SK-N-SH (cell line): ENCODE data around the gene ZNF816. TPM values are rescaled to one million over a fixed set of nuclear protein-coding genes. Genes with fewer than 3 reads are reported as not detected.
A peak's percentile ranks its signal among the peaks of the same experiment; 100 is the strongest.

Source experiments
- CTCF ChIA-PET: fragments of 300-600, 350-600 bp; formaldehyde crosslinking; extraction: SDS; loops from one replicate; lab custom pipeline; 2021; lab: Yijun Ruan, JAX
- POLR2A ChIA-PET: fragments of 350-600 bp; sonication (Branson Sonifier 250); formaldehyde crosslinking; extraction: SDS; loops from one replicate; lab custom pipeline; 2020; ENCODE audit warnings: antibody characterized with exemption, inconsistent platforms; lab: Yijun Ruan, JAX
- DNase-seq: peaks from one replicate; pipeline ENCODE4 v3.0.0; 2012
- H2AFZ ChIP-seq: fragments of 200-600 bp; sonication (generic); 2 replicates; pipeline ENCODE4 v1.8.1; 2016; ENCODE audit warnings: antibody characterized with exemption, mild to moderate bottlenecking, low read depth
- H3F3A ChIP-seq: fragments of 200-600 bp; sonication (generic); replicated peaks from 2 replicates; pipeline ENCODE3; 2016; ENCODE audit warnings: antibody characterized with exemption, mild to moderate bottlenecking; ENCODE audit not compliant: insufficient read depth
- H3K27ac ChIP-seq, 2 experiments: fragments of 200-500 bp in 1 of 2; fragments of 200-600 bp in 1 of 2; sonication (Bioruptor generic) in 1 of 2; sonication (generic), shearing (Covaris generic) in 1 of 2; 2 replicates each; pipeline versions ENCODE4 v1.5.1 to v1.6.1; 2014 to 2016; ENCODE audit warnings: low read depth in 2 of 2, inconsistent platforms in 1 of 2, low read length in 1 of 2, mild to moderate bottlenecking in 1 of 2, mixed read lengths in 1 of 2
- H3K27me3 ChIP-seq: fragments of 200-600 bp; sonication (generic), shearing (Covaris generic); 2 replicates; pipeline ENCODE4 v1.6.1; 2016; ENCODE audit warnings: mixed run types; ENCODE audit not compliant: insufficient read depth
- H3K36me3 ChIP-seq, 2 experiments: fragments of 200-500 bp in 1 of 2; fragments of 200-600 bp in 1 of 2; sonication (Bioruptor generic) in 1 of 2; sonication (generic) in 1 of 2; replicated peaks in 1 of 2; 2 replicates each; pipeline versions ENCODE3 to v1.5.1; 2014 to 2016; ENCODE audit warnings: low read length in 1 of 2, mild to moderate bottlenecking in 1 of 2; ENCODE audit not compliant: insufficient read depth in 2 of 2, control insufficient read depth in 1 of 2
- H3K4me1 ChIP-seq, 2 experiments: fragments of 200-500 bp in 1 of 2; fragments of 200-600 bp in 1 of 2; sonication (Bioruptor generic) in 1 of 2; sonication (generic), shearing (Covaris generic) in 1 of 2; 2 replicates each; pipeline versions ENCODE4 v1.5.1 to v1.6.1; 2014 to 2016; ENCODE audit warnings: low read depth in 1 of 2, low read length in 1 of 2, mixed run types in 1 of 2; ENCODE audit not compliant: insufficient read depth in 2 of 2, control insufficient read depth in 1 of 2
- H3K4me2 ChIP-seq: fragments of 200-600 bp; sonication (generic), shearing (Covaris generic); 2 replicates; pipeline ENCODE4 v1.6.1; 2017; ENCODE audit warnings: mixed run types
- H3K4me3 ChIP-seq, 2 experiments: fragments of 200-500 bp in 1 of 2; fragments of 200-600 bp in 1 of 2; sonication (Bioruptor generic) in 1 of 2; sonication (generic), shearing (Covaris generic) in 1 of 2; 2 replicates each; pipeline versions ENCODE4 v1.5.1 to v1.8.1; 2014 to 2016; ENCODE audit warnings: low read depth in 2 of 2, inconsistent platforms in 1 of 2, low read length in 1 of 2, mild to moderate bottlenecking in 1 of 2, mixed read lengths in 1 of 2, moderate library complexity in 1 of 2
- H3K79me2 ChIP-seq: fragments of 200-600 bp; sonication (generic); 2 replicates; pipeline ENCODE4 v1.8.1; 2017; ENCODE audit warnings: mild to moderate bottlenecking; ENCODE audit not compliant: insufficient read depth
- H3K9ac ChIP-seq: fragments of 200-600 bp; sonication (generic); 2 replicates; pipeline ENCODE4 v1.6.1; 2017; ENCODE audit warnings: mixed run types
- H3K9me2 ChIP-seq: fragments of 200-600 bp; sonication (generic); 2 replicates; pipeline ENCODE4 v1.6.1; 2017; ENCODE audit warnings: mixed run types
- H3K9me3 ChIP-seq: fragments of 200-600 bp; sonication (generic); 2 replicates; pipeline ENCODE4 v1.6.1; 2017; ENCODE audit warnings: mixed run types, mild to moderate bottlenecking, moderate library complexity
- H4K20me1 ChIP-seq: fragments of 200-600 bp; sonication (generic); 2 replicates; pipeline ENCODE4 v1.6.1; 2017; ENCODE audit warnings: mild to moderate bottlenecking, mixed run types; ENCODE audit not compliant: insufficient read depth
- CTCF ChIP-seq: fragments of 200-600 bp; sonication (generic); IDR thresholded peaks from 2 replicates; pipeline ENCODE4 v1.6.1; 2017; ENCODE audit warnings: antibody characterized with exemption, mild to moderate bottlenecking, moderate library complexity
- ELF1 ChIP-seq: IDR thresholded peaks from 2 replicates; pipeline ENCODE4 v1.4.0; 2012
- EP300 ChIP-seq, 2 experiments: IDR thresholded peaks; 2 replicates each; pipeline versions ENCODE4 v1.4.0 to v1.6.1; 2012; ENCODE audit warnings: borderline replicate concordance in 1 of 2, low read depth in 1 of 2, low read length in 1 of 2
- FOXJ3 ChIP-seq: sonication (generic); formaldehyde crosslinking; IDR thresholded peaks from 2 replicates; pipeline ENCODE4 v1.5.1; 2020; ENCODE audit warnings: mild to moderate bottlenecking, missing genetic modification reagents
- FOXM1 ChIP-seq: IDR thresholded peaks from 2 replicates; pipeline ENCODE4 v1.4.0; 2012; ENCODE audit warnings: low read depth, mild to moderate bottlenecking
- MAX ChIP-seq: IDR thresholded peaks from 2 replicates; pipeline ENCODE4 v1.4.0; 2012; ENCODE audit warnings: low read depth
- NFIC ChIP-seq: IDR thresholded peaks from 2 replicates; pipeline ENCODE4 v1.4.0; 2012; ENCODE audit warnings: borderline replicate concordance
- NRF1 ChIP-seq: IDR thresholded peaks from 2 replicates; pipeline ENCODE4 v1.6.1; 2012; ENCODE audit warnings: low read depth, mild to moderate bottlenecking, low read length
- POLR2AphosphoS5 ChIP-seq: IDR thresholded peaks from 2 replicates; pipeline ENCODE4 v1.6.1; 2012; ENCODE audit warnings: low read depth, low read length
- RAD21 ChIP-seq: IDR thresholded peaks from 2 replicates; pipeline ENCODE4 v1.6.1; 2012; ENCODE audit warnings: mild to moderate bottlenecking, low read length
- REST ChIP-seq: IDR thresholded peaks from 2 replicates; pipeline ENCODE4 v1.6.1; 2012; ENCODE audit warnings: mild to moderate bottlenecking, low read depth, low read length, moderate library complexity
- RXRA ChIP-seq: IDR thresholded peaks from 2 replicates; pipeline ENCODE4 v1.4.0; 2012; ENCODE audit warnings: low read depth, mild to moderate bottlenecking, borderline replicate concordance
- TAF1 ChIP-seq: IDR thresholded peaks from 2 replicates; pipeline ENCODE4 v1.6.1; 2012; ENCODE audit warnings: low read depth, mild to moderate bottlenecking, low read length, moderate library complexity, borderline replicate concordance
- TCF12 ChIP-seq: IDR thresholded peaks from 2 replicates; pipeline ENCODE4 v1.4.0; 2012
- ZBTB33 ChIP-seq: IDR thresholded peaks from 2 replicates; pipeline ENCODE4 v1.4.0; 2012; ENCODE audit warnings: low read depth, borderline replicate concordance
- WGBS: methylation state at CpG from one replicate; pipeline ENCODE4 v1.1.6; 2017; ENCODE audit warnings: low lambda C conversion rate; 5-methylcytosine and 5-hydroxymethylcytosine counted together
- polyA plus RNA-seq, 3 experiments: library from polyadenylated mRNA; depleted of rRNA; stranded (reverse); fragments of >200 nt; gene quantifications; 2 replicates each; pipeline ENCODE4 v1.2.3, GENCODE V29; 2012

Gene ZNF816
- polyA plus RNA-seq, 1 of the 3 experiments (the other 2 are of a cell fraction): 1.8 TPM

GRCh38 chr19:53008061-53008778, 45.5 kb upstream of the ZNF816 start (continued):
- TF ChIP-seq ZBTB33 (no peak), CTCF (no peak), FOXM1 (no peak)
- TF ChIP-seq, all 33 proteins: peak for 0

GRCh38 chr19:53007606-53008005, 44.9 kb upstream of the ZNF816 start:
- no peak overlapping the region for H3K4me3 ChIP-seq
- H3K4me1 ChIP-seq: peaks cover 0 to 3% of the 10 kb centered on the region in 2 experiments; a peak in 1 of 4 replicates
- H4K20me1 ChIP-seq: no peaks in the 10 kb centered on the region
- WGBS: 10% methylated on average over 5 of the region's 5 CpGs
- H3F3A ChIP-seq: no peaks in the 10 kb centered on the region
- no peaks in the 10 kb centered on the region for H3K36me3 ChIP-seq
- peak; percentile 33 for DNase-seq
- ChIA-PET CTCF (no interaction called here), POLR2A (no interaction called here)
- no peaks in the 10 kb centered on the region for H3K27me3 ChIP-seq
- no peaks in the 10 kb centered on the region for H3K79me2 ChIP-seq
- H3K27ac ChIP-seq: no peak overlapping the region
- H3K9me3 ChIP-seq: no peaks in the 10 kb centered on the region
- TF ChIP-seq POLR2AphosphoS5 (no peak), REST (no peak), RXRA (no peak), FOXJ3 (CRISPR knock-in tag) (no peak), NRF1 (no peak), NFIC (no peak), TCF12 (no peak), TAF1 (no peak), RAD21 (no peak), MAX (no peak), EP300 (IDR thresholded peaks at IDR 0.05; ENCODE audit: borderline replicate concordance in 1 of 2, low read depth in 1 of 2, low read length in 1 of 2) (no peak), ELF1 (no peak)
- TF ChIP-seq, all 33 proteins: peak for 0
- Histone ChIP-seq H3K4me2 (no peak overlapping the region), H3K9me2 (no peaks in the 10 kb centered on the region), H3K9ac (no peak overlapping the region), H2AFZ (no peak overlapping the region)
